Liver (tissue), 9 donors: ENCODE results near the gene GPD2. TPM values are rescaled to one million over a fixed set of nuclear protein-coding genes. Genes with fewer than 3 reads are reported as not detected.

Source experiments
- DNase-seq: peaks from one replicate; pipeline ENCODE4 v3.0.0-alpha.2; 2017; ENCODE audit warnings: low spot score
- H3K27ac ChIP-seq, 2 donors: one replicate each; pipeline ENCODE4 v1.7.0; 2013; ENCODE audit warnings: inconsistent platforms in 2 of 2, low read length in 2 of 2, control low read depth in 1 of 2, low read depth in 1 of 2, mild to moderate bottlenecking in 1 of 2
- H3K27me3 ChIP-seq, 4 donors: one replicate each; pipeline versions ENCODE4 v1.6.1 to v1.7.0; 2013; ENCODE audit warnings: low read length in 3 of 4, inconsistent platforms in 1 of 4, mild to moderate bottlenecking in 1 of 4, moderate library complexity in 1 of 4; ENCODE audit not compliant: control insufficient read depth in 4 of 4, insufficient read depth in 4 of 4
- H3K36me3 ChIP-seq, 4 donors: one replicate each; pipeline versions ENCODE4 v1.6.1 to v1.7.0; 2013; ENCODE audit warnings: low read length in 3 of 4, mild to moderate bottlenecking in 3 of 4, low read depth in 1 of 4, moderate library complexity in 1 of 4; ENCODE audit not compliant: control insufficient read depth in 4 of 4, insufficient read depth in 3 of 4
- H3K4me1 ChIP-seq, 4 donors: one replicate each; pipeline versions ENCODE4 v1.6.1 to v1.7.0; 2013; ENCODE audit warnings: low read length in 3 of 4, mild to moderate bottlenecking in 3 of 4, moderate library complexity in 1 of 4; ENCODE audit not compliant: control insufficient read depth in 4 of 4, insufficient read depth in 4 of 4
- H3K4me3 ChIP-seq, 3 donors: one replicate each; pipeline versions ENCODE4 v1.6.1 to v1.7.0; 2013; ENCODE audit warnings: low read length in 3 of 3, control low read depth in 1 of 3, low read depth in 1 of 3, mild to moderate bottlenecking in 1 of 3
- H3K9ac ChIP-seq, 2 donors: one replicate each; pipeline ENCODE4 v1.7.0; 2013; ENCODE audit warnings: low read length in 2 of 2, mild to moderate bottlenecking in 2 of 2, moderate library complexity in 2 of 2, control low read depth in 1 of 2, low read depth in 1 of 2
- H3K9me3 ChIP-seq, 4 donors: one replicate each; pipeline versions ENCODE4 v1.6.1 to v1.7.0; 2013; ENCODE audit warnings: low read length in 3 of 4; ENCODE audit not compliant: control insufficient read depth in 4 of 4
- EGR1 ChIP-seq, 2 donors: IDR thresholded peaks; 2 replicates each; pipeline ENCODE4 v1.6.1; 2016 to 2018; ENCODE audit warnings: antibody characterized with exemption in 2 of 2, low read depth in 2 of 2
- FOXA1 ChIP-seq: IDR thresholded peaks from 2 replicates; pipeline ENCODE4 v1.6.1; 2016; ENCODE audit warnings: antibody characterized with exemption
- FOXA2 ChIP-seq: IDR thresholded peaks from 2 replicates; pipeline ENCODE4 v1.6.1; 2016; ENCODE audit warnings: antibody characterized with exemption
- GABPA ChIP-seq, 2 donors: IDR thresholded peaks in 1 of 2; conservative IDR thresholded peaks in 1 of 2; 2 replicates each; pipeline ENCODE4 v1.6.1; 2016; ENCODE audit warnings: antibody characterized with exemption in 2 of 2, mild to moderate bottlenecking in 1 of 2, moderate library complexity in 1 of 2
- HNF4A ChIP-seq, 2 donors: conservative IDR thresholded peaks; 2 replicates each; pipeline ENCODE4 v1.6.1; 2016; ENCODE audit warnings: antibody characterized with exemption in 2 of 2, mild to moderate bottlenecking in 2 of 2
- HNF4G ChIP-seq: IDR thresholded peaks from 2 replicates; pipeline ENCODE4 v1.6.1; 2016; ENCODE audit warnings: antibody characterized with exemption
- JUND ChIP-seq, 2 donors: IDR thresholded peaks; 2 replicates each; pipeline ENCODE4 v1.6.1; 2016; ENCODE audit warnings: antibody characterized with exemption in 2 of 2
- MAX ChIP-seq: IDR thresholded peaks from 2 replicates; pipeline ENCODE4 v1.6.1; 2016; ENCODE audit warnings: antibody characterized with exemption
- RAD21 ChIP-seq, 2 donors: IDR thresholded peaks; 2 replicates each; pipeline ENCODE4 v1.6.1; 2016; ENCODE audit warnings: antibody characterized with exemption in 2 of 2, mild to moderate bottlenecking in 2 of 2
- RXRA ChIP-seq, 2 donors: IDR thresholded peaks; 2 replicates each; pipeline ENCODE4 v1.6.1; 2017 to 2018; ENCODE audit warnings: antibody characterized with exemption in 2 of 2, mild to moderate bottlenecking in 1 of 2
- SP1 ChIP-seq: IDR thresholded peaks from 2 replicates; pipeline ENCODE4 v1.6.1; 2018; ENCODE audit warnings: antibody characterized with exemption, mild to moderate bottlenecking
- TAF1 ChIP-seq: conservative IDR thresholded peaks from 2 replicates; pipeline ENCODE4 v1.6.1; 2016; ENCODE audit warnings: antibody characterized with exemption, mild to moderate bottlenecking
- YY1 ChIP-seq: IDR thresholded peaks from 2 replicates; pipeline ENCODE4 v1.6.1; 2016; ENCODE audit warnings: antibody characterized with exemption, mild to moderate bottlenecking
- WGBS: extraction: QIAGEN DNeasy Blood & Tissue Kit; methylation state at CpG from one replicate; pipeline ENCODE4 v1.1.7; 2013; 5-methylcytosine and 5-hydroxymethylcytosine counted together
- polyA plus RNA-seq, 2 donors: library from polyadenylated mRNA; stranded (reverse) in 1 of 2; unstranded in 1 of 2; fragments of 200-250 nt in 1 of 2; fragments of >200 nt in 1 of 2; fragmentation: Nextera tagmentation in 1 of 2; extraction: Ambion mirVana in 1 of 2; gene quantifications; one replicate each; pipeline versions ENCODE4 v1.2.1 to v1.2.3, GENCODE V29; 2013 to 2015
- total RNA-seq, 2 donors: library from RNA; depleted of rRNA; stranded (reverse); fragments of >200 nt; gene quantifications; one replicate each; pipeline ENCODE4 v1.2.3, GENCODE V29; 2014
- TF ChIP-seq, protein P1 (sequence below): fragments of 150-350 bp; IDR thresholded peaks from 2 replicates; pipeline ENCODE4 v1.5.1; 2017; ENCODE audit warnings: improper control_type of control experiment, low read depth, low read length; ENCODE audit not compliant: missing input control
- TF ChIP-seq, protein P2 (sequence below): IDR thresholded peaks from 2 replicates; pipeline ENCODE4 v1.6.1; 2016; ENCODE audit warnings: antibody characterized with exemption
- TF ChIP-seq, protein P3 (sequence below): IDR thresholded peaks from 2 replicates; pipeline ENCODE4 v1.6.1; 2016; ENCODE audit warnings: antibody characterized with exemption, mild to moderate bottlenecking
- donor health status: healthy.
- donor health status: healthy.
- donor health status: healthy.
- donor health status: healthy.
- donor health status: healthy.

The GPD2 gene
- total and polyA plus RNA-seq, 4 donors: 1.4 to 14.3 (median 6.1) TPM

- TF ChIP-seq, protein P1, sequence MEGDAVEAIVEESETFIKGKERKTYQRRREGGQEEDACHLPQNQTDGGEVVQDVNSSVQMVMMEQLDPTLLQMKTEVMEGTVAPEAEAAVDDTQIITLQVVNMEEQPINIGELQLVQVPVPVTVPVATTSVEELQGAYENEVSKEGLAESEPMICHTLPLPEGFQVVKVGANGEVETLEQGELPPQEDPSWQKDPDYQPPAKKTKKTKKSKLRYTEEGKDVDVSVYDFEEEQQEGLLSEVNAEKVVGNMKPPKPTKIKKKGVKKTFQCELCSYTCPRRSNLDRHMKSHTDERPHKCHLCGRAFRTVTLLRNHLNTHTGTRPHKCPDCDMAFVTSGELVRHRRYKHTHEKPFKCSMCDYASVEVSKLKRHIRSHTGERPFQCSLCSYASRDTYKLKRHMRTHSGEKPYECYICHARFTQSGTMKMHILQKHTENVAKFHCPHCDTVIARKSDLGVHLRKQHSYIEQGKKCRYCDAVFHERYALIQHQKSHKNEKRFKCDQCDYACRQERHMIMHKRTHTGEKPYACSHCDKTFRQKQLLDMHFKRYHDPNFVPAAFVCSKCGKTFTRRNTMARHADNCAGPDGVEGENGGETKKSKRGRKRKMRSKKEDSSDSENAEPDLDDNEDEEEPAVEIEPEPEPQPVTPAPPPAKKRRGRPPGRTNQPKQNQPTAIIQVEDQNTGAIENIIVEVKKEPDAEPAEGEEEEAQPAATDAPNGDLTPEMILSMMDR: no peak
- no peak for TF ChIP-seq GABPA (IDR thresholded peaks at IDR 0.05 in 1 of 2, conservative IDR thresholded peaks at IDR 0.05 in 1 of 2)
- no peak for TF ChIP-seq RXRA (IDR thresholded peaks at IDR 0.05)
Observed at GRCh38 chr2:156476021-156476849, 40.1 kb downstream of the GPD2 start (continued).

- Histone ChIP-seq H3K9ac (no peak overlapping the region), H3K9me3 (no peaks in the 10 kb centered on the region), H3K4me3 (no peak overlapping the region), H3K36me3 (no peaks in the 10 kb centered on the region), H3K4me1 (no peaks in the 10 kb centered on the region), H3K27ac (no peak overlapping the region), H3K27me3 (no peaks in the 10 kb centered on the region)
- DNase-seq: no peak
- TF ChIP-seq YY1 (no peak), HNF4G (no peak), RXRA (IDR thresholded peaks at IDR 0.05) (no peak), SP1 (no peak), HNF4A (conservative IDR thresholded peaks at IDR 0.05) (no peak), FOXA1 (no peak), EGR1 (IDR thresholded peaks at IDR 0.05; ENCODE audit: low read depth in 2 of 2) (no peak), JUND (IDR thresholded peaks at IDR 0.05) (no peak), RAD21 (IDR thresholded peaks at IDR 0.05) (no peak), TAF1 (no peak), GABPA (IDR thresholded peaks at IDR 0.05 in 1 of 2, conservative IDR thresholded peaks at IDR 0.05 in 1 of 2) (no peak), FOXA2 (no peak), MAX (no peak)
- TF ChIP-seq, protein P1: no peak
- TF ChIP-seq, protein P2, sequence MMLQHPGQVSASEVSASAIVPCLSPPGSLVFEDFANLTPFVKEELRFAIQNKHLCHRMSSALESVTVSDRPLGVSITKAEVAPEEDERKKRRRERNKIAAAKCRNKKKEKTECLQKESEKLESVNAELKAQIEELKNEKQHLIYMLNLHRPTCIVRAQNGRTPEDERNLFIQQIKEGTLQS: no peak
- TF ChIP-seq, protein P3, sequence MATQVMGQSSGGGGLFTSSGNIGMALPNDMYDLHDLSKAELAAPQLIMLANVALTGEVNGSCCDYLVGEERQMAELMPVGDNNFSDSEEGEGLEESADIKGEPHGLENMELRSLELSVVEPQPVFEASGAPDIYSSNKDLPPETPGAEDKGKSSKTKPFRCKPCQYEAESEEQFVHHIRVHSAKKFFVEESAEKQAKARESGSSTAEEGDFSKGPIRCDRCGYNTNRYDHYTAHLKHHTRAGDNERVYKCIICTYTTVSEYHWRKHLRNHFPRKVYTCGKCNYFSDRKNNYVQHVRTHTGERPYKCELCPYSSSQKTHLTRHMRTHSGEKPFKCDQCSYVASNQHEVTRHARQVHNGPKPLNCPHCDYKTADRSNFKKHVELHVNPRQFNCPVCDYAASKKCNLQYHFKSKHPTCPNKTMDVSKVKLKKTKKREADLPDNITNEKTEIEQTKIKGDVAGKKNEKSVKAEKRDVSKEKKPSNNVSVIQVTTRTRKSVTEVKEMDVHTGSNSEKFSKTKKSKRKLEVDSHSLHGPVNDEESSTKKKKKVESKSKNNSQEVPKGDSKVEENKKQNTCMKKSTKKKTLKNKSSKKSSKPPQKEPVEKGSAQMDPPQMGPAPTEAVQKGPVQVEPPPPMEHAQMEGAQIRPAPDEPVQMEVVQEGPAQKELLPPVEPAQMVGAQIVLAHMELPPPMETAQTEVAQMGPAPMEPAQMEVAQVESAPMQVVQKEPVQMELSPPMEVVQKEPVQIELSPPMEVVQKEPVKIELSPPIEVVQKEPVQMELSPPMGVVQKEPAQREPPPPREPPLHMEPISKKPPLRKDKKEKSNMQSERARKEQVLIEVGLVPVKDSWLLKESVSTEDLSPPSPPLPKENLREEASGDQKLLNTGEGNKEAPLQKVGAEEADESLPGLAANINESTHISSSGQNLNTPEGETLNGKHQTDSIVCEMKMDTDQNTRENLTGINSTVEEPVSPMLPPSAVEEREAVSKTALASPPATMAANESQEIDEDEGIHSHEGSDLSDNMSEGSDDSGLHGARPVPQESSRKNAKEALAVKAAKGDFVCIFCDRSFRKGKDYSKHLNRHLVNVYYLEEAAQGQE: no peak
- WGBS: 82% methylated on average over 2 of the region's 2 CpGs
Observed at GRCh38 chr2:156476850-156477206, 40.6 kb downstream of the GPD2 start.
